Prostate gland (tissue), 2 donors: ENCODE data around the gene KTN1. TPM values are rescaled to one million over a fixed set of nuclear protein-coding genes. Genes with fewer than 3 reads are reported as not detected.

Source experiments
- DNase-seq: peaks from one replicate; pipeline ENCODE4 v3.0.0-alpha.2; 2019; ENCODE audit warnings: low spot score
- H3K27ac ChIP-seq, 2 donors: fragments of 200-600 bp; sonication (generic); 2 replicates each; pipeline ENCODE4 v1.5.1; 2017 to 2019
- H3K27me3 ChIP-seq: fragments of 200-600 bp; sonication (generic); replicated peaks from 2 replicates; pipeline ENCODE4 v1.5.1; 2019; ENCODE audit not compliant: insufficient read depth
- H3K36me3 ChIP-seq, 2 donors: fragments of 200-600 bp; sonication (generic); 1 replicate in 1 of 2; 2 replicates in 1 of 2; pipeline versions ENCODE4 v1.5.1 to v1.8.1; 2017 to 2019
- H3K4me1 ChIP-seq: fragments of 200-600 bp; sonication (generic); replicated peaks from 2 replicates; pipeline ENCODE4 v1.5.1; 2019
- H3K4me3 ChIP-seq, 2 donors: fragments of 200-600 bp; sonication (generic); 2 replicates each; pipeline ENCODE4 v1.5.1; 2017 to 2019
- H3K9me3 ChIP-seq: fragments of 200-600 bp; sonication (generic); 2 replicates; pipeline ENCODE4 v1.5.1; 2017
- CTCF ChIP-seq, 4 experiments: fragments of 200-600 bp in 2 of 4; fragments of 450-650 bp in 2 of 4; sonication (generic) in 2 of 4; IDR thresholded peaks; 1 replicate in 3 of 4; 2 replicates in 1 of 4; pipeline ENCODE4 v1.5.1; 2016 to 2019; ENCODE audit warnings: antibody characterized with exemption in 4 of 4, mild to moderate bottlenecking in 2 of 4, moderate library complexity in 2 of 4
- POLR2A ChIP-seq: fragments of 450-650 bp; IDR thresholded peaks from one replicate; pipeline ENCODE4 v1.6.1; 2016; ENCODE audit warnings: antibody characterized with exemption, mild to moderate bottlenecking
- POLR2AphosphoS5 ChIP-seq: sonication (generic); formaldehyde crosslinking; IDR thresholded peaks from one replicate; pipeline ENCODE4 v1.6.1; 2017; ENCODE audit warnings: antibody characterized with exemption
- WGBS: methylation state at CpG from one replicate; pipeline ENCODE4 v1.1.5; 2018; 5-methylcytosine and 5-hydroxymethylcytosine counted together
- intact Hi-C: fragments of 100-400 bp; cut with DNase I; formaldehyde crosslinking; loops from one replicate; pipeline ENCODE4 v1.14.2; 2022
- total RNA-seq, 2 donors: library from RNA; depleted of rRNA; stranded (reverse); fragments of >200 nt; gene quantifications; one replicate each; pipeline ENCODE4 v1.1.0, GENCODE V29; 2016

KTN1 gene
- total RNA-seq, 2 donors from 2014 or later, result 84.2 to 162 TPM

GRCh38 chr14:55553791-55554190 lies 26.2 kb upstream of the KTN1 start:
- peaks cover 3% of the 10 kb centered on the region for H3K4me1 ChIP-seq
- intact Hi-C loops, result no loop called here
- TF ChIP-seq CTCF (IDR thresholded peaks at IDR 0.05), result no peak
- H3K27me3 ChIP-seq, result no peaks in the 10 kb centered on the region
- DNase-seq, result no peak
- 73% methylated on average over 2 of the region's 2 CpGs for WGBS
- H3K36me3 ChIP-seq, result no peaks in the 10 kb centered on the region
- H3K9me3 ChIP-seq, result no peaks in the 10 kb centered on the region
- H3K27ac ChIP-seq, result no peak overlapping the region
- H3K4me3 ChIP-seq, result no peak overlapping the region

GRCh38 chr14:55556929-55557623 lies 22.9 kb upstream of the KTN1 start:
- no peaks in the 10 kb centered on the region for H3K9me3 ChIP-seq
- DNase-seq, result peak; percentile 87
- no peaks in the 10 kb centered on the region for H3K27me3 ChIP-seq
- H3K27ac ChIP-seq, result no peak overlapping the region
- WGBS, result 44% methylated on average over 3 of the region's 3 CpGs
- no peaks in the 10 kb centered on the region for H3K36me3 ChIP-seq
- H3K4me1 ChIP-seq, result peaks cover 3% of the 10 kb centered on the region
- TF ChIP-seq CTCF (IDR thresholded peaks at IDR 0.05) (no peak), POLR2A (no peak), POLR2AphosphoS5 (peak; percentile 84)
- intact Hi-C loops, result no loop called here
- H3K4me3 ChIP-seq, result no peak overlapping the region

DNA sequence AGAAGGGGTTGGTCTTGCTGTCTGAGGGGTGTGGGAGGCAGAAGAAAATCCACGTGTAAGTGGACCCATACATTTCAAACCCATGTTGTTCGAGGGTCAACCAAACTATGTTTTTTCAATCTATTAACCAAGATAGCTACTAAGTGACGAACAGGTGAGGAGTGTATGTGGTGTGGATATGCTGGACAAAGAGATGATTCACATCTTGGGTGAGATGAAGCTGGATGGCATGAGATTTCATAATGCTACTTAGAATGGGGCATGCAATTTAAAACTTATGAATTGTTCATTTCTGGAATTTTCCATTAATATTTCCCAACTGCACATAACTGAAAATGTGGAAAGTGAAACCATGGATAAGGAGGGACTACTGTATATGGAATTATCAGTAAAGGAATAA lies 17.9 kb upstream of the KTN1 start:
- Histone ChIP-seq H3K4me1 (no peaks in the 10 kb centered on the region), H3K27me3 (no peaks in the 10 kb centered on the region), H3K36me3 (no peaks in the 10 kb centered on the region), H3K27ac (no peak overlapping the region), H3K9me3 (no peaks in the 10 kb centered on the region), H3K4me3 (no peak overlapping the region)
- intact Hi-C loops, result no loop called here
- no peak for DNase-seq
- 87% methylated on average over 3 of the region's 3 CpGs for WGBS
- no peak for TF ChIP-seq CTCF (IDR thresholded peaks at IDR 0.05)
- no peak for TF ChIP-seq POLR2A
- no peak for TF ChIP-seq POLR2AphosphoS5

GRCh38 chr14:55568618-55569017 lies 11.4 kb upstream of the KTN1 start:
- H3K27ac ChIP-seq, result no peak overlapping the region

More at GRCh38 chr14:55568618-55569017, 11.4 kb upstream of the KTN1 start:
- H3K9me3 ChIP-seq, result no peaks in the 10 kb centered on the region
- TF ChIP-seq POLR2AphosphoS5 (no peak), CTCF (IDR thresholded peaks at IDR 0.05) (no peak), POLR2A (no peak)
- H3K27me3 ChIP-seq, result no peaks in the 10 kb centered on the region
- H3K4me3 ChIP-seq, result no peak overlapping the region
- DNase-seq, result no peak
- no peaks in the 10 kb centered on the region for H3K4me1 ChIP-seq
- H3K36me3 ChIP-seq, result no peaks in the 10 kb centered on the region
- intact Hi-C loops, result no loop called here
